ENCODE data around the gene WIZ.

Gene WIZ

DNA sequence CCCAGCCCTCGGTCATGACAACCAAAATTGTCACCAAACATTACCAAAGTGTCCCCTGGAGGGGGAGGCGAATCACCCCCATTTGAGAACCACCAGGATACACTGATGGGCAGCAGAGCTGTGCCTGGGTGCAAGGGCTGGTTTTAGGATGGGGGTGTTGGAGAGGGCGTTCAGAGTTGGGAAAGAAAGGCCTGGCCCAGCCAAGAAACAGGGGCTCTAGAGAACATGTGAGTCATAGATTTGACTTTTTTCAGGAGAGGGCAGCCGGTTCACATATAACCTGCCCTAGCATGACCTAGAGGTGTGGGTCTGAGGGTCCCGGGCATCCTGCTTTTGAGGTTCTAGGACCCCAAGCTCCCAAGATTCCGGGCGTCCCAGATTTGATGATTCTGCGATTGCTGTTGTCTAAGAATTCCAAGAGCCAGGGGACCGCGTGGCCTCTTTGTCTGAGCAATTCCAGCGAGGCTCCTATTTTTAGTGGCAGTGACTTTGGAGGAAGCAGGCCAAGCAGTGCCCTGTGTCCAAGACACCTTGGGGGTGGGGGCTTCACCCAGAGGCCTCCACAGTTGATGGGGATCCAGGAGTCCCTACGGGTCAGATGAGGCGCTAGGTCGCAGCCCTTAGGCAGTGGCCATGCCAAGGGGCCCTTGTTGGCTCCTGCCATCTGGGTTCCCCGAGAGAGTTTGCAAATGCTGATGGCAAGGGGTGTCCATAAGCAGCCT lies 5.1 kb downstream of the WIZ start:
- no peak overlapping the region for H3K9ac ChIP-seq (ENCODE audit: low read depth, low read length)
- H3K36me3 ChIP-seq (ENCODE audit: insufficient read depth, low read length) = no peaks in the 10 kb centered on the region
- peaks cover 6% of the 10 kb centered on the region; the same call in 1 of the 2 replicates for H3K4me1 ChIP-seq (ENCODE audit: insufficient read depth, low read length)
- no peaks in the 10 kb centered on the region for H3K9me3 ChIP-seq (ENCODE audit: control insufficient read depth, insufficient read depth, low read length)

DNA sequence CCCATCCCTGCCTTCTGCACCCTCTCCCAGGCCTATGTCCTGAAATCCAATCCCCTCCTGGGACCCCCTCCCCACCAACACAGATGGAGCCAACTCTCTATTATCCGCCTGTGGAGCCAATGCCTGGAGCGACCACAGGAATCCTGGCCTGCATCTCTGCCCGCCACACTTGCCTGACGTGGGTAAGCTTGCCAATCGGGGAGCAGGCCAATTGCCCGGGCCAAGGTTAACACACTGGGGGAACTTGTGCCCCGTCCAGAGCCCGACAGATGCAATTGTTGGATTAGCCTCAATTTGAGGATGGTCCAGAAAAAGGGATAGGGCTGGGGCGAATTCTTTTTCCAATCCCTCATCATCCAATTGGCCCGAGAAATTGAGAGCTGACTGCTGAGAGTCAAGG lies 5.9 kb downstream of the WIZ start:
- H3K9ac ChIP-seq (ENCODE audit: low read depth, low read length) = no peak overlapping the region
- H3K36me3 ChIP-seq (ENCODE audit: insufficient read depth, low read length) = no peaks in the 10 kb centered on the region
- H3K4me1 ChIP-seq (ENCODE audit: insufficient read depth, low read length) = peaks cover 6% of the 10 kb centered on the region; the same call in 1 of the 2 replicates
- H3K9me3 ChIP-seq (ENCODE audit: control insufficient read depth, insufficient read depth, low read length) = no peaks in the 10 kb centered on the region

DNA sequence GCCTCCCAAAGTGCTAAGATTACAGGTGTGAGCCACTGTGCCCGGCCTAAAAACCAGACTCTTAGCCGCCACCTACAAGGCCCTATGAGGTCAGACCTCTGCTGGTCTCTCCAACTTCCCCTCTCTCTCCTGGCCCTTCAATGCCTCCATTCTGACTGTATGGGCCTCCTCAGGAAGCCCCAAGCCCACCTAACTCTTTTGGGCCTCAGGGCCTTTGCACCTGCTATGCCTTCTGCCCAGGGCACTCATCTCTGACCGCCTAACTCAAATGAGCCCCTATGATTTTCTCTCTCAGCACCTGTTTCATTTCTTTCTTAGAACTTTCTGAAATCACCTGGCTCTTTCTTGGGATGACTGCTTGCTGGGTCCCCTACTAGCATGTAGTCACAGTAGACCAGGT lies 6.4 kb downstream of the WIZ start:
- Histone ChIP-seq H3K9ac (ENCODE audit: low read depth, low read length) (no peak overlapping the region), H3K4me1 (ENCODE audit: insufficient read depth, low read length) (peaks cover 1% of the 10 kb centered on the region; the same call in 1 of the 2 replicates), H3K36me3 (ENCODE audit: insufficient read depth, low read length) (no peaks in the 10 kb centered on the region), H3K9me3 (ENCODE audit: control insufficient read depth, insufficient read depth, low read length) (no peaks in the 10 kb centered on the region)

DNA sequence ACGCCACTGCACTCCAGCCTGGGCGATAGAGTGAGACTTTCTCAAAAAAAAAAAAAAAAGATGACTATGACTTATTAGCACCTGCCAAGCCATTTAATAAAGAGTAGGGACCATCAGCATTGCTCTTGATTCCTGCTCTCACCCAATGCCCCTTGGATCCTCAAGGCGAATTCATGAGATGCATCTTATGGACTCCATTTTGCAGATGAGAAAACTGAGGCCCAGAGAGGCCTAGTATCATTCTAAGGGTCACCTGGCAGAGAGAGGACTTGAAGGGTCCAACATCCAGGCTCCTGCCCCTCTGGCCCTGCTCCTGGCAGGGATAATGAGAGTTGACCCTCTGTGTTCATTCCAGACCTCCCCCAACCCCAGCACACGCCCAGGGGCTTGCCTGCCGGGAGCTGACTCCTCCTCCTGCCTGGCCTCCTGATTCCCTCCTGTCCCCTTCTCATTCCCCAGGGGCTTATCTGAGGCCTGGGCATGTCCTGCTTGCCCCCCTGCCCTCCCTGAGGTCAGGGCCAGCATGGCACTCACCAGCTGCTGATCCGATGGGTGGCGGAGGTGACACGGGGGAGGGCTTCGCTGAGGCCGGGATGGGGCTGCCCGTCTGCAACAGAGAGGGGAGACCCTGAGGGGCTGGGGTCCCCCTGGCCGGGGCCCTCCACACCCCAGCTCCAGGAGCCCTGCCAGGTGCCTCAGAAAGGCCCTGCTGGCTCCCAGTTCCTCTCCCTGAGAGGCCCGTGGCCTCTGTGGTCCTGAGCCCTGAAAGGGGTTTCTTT lies 7.4 kb downstream of the WIZ start:
- H3K4me1 ChIP-seq (ENCODE audit: insufficient read depth, low read length) = no peaks in the 10 kb centered on the region
- H3K36me3 ChIP-seq (ENCODE audit: insufficient read depth, low read length) = no peaks in the 10 kb centered on the region
- no peak overlapping the region for H3K9ac ChIP-seq (ENCODE audit: low read depth, low read length)
- no peaks in the 10 kb centered on the region for H3K9me3 ChIP-seq (ENCODE audit: control insufficient read depth, insufficient read depth, low read length)

DNA sequence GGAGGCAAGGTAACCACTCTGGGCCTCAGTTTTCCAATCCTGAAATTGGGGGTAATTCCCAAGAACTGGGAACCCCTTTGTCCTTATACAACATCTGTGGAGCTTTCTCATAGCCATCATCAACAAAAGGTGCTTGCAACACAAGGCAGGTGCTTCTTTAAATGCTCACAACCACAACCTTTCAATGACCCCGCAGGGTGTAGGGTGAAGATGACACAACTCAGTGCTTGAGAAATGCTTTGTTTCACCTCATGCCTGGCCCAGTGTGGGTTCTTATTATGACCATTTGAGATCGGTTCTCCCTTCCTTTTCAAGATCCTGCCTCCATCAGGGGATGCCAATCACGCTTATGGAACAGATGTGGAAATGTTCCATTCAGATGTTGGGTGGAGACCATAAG lies 8.4 kb downstream of the WIZ start:
- H3K4me1 ChIP-seq (ENCODE audit: insufficient read depth, low read length) = peaks cover under 1% of the 10 kb centered on the region; the same call in 1 of the 2 replicates
- no peaks in the 10 kb centered on the region for H3K9me3 ChIP-seq (ENCODE audit: control insufficient read depth, insufficient read depth, low read length)
- no peaks in the 10 kb centered on the region for H3K36me3 ChIP-seq (ENCODE audit: insufficient read depth, low read length)
- H3K9ac ChIP-seq (ENCODE audit: low read depth, low read length) = no peak overlapping the region

DNA sequence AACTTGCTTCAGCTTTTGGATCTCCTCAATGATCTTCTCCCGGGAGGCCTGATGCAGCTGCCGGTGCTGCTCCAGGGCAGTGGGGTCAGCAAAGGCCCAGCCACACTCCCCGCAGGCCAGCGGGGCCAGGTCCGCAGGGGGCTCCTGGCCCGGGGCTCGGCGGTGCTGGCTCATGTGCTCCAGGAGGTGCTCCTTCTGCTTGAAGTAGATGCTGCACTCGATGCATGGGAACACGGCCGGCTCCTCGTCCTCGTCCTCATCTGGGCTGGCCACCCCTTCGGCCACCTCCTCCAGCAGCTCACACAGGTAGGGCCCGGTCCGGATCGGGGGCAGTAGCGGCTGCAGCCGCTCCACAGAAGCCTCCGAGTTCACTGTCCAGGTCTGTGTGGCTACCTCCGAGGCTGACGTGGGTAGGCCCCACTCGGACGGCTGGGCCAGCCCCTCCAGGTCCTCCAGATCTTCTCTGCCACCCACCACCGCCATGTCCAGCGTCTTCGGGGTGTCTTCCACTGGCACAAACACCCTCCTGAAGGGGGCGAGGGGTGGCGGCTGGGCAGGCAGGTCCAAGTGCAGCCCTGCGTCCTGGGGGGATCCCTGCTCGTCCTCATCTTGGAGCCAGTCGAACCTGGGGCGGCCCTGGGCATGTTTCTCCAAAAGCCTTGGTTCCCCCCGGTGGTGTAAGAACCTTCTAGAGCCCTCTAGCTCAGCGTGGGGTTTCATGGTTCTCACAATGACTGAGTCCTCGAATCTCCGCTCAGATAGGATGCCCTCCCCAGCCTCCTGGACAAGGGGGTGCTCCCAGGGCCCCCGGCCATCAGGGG lies 9.7 kb downstream of the WIZ start:
- Histone ChIP-seq H3K36me3 (ENCODE audit: insufficient read depth, low read length) (no peaks in the 10 kb centered on the region), H3K9ac (ENCODE audit: low read depth, low read length) (no peak overlapping the region), H3K9me3 (ENCODE audit: control insufficient read depth, insufficient read depth, low read length) (no peaks in the 10 kb centered on the region), H3K4me1 (ENCODE audit: insufficient read depth, low read length) (peaks cover 4% of the 10 kb centered on the region; the same call in 1 of the 2 replicates)

DNA sequence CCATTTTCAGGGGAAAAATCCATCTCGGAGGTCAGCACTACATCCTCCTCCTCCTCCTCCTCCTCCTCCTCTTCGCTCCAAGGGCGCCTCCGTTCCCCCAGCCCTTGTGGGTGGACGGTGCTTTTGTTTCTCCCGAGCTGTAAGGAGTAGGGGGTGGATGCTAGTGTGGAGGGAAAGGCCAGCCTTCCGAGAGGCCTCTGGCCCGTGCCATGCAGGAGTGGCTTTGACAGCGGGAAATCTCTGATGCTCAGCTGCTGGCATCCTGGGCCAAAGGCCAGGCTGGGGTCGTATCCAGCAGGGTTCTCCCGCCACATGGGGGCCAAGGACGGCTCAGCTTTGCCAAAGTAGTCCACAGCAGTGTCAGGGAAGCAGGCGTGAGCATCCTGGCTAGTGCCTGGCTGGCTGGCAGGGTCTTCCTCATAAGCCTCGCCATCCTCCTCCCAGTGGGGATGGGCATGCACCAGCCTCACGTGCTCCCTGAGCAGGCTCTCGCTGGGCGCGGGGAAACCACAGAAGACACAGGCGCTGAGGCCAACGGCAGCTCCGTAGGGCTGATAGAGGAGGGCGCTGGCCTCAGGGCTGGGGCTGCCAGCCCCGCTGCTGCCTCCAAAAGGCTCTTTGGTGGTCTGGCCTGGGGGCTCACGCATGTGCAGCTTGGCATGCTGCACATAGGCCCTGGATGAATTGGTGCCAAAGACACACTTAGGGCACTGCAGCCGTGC lies 10.5 kb downstream of the WIZ start:
- H3K4me1 ChIP-seq (ENCODE audit: insufficient read depth, low read length) = peaks cover 4% of the 10 kb centered on the region; the same call in 1 of the 2 replicates
- H3K9ac ChIP-seq (ENCODE audit: low read depth, low read length) = no peak overlapping the region
- no peaks in the 10 kb centered on the region for H3K9me3 ChIP-seq (ENCODE audit: control insufficient read depth, insufficient read depth, low read length)
- H3K36me3 ChIP-seq (ENCODE audit: insufficient read depth, low read length) = no peaks in the 10 kb centered on the region

DNA sequence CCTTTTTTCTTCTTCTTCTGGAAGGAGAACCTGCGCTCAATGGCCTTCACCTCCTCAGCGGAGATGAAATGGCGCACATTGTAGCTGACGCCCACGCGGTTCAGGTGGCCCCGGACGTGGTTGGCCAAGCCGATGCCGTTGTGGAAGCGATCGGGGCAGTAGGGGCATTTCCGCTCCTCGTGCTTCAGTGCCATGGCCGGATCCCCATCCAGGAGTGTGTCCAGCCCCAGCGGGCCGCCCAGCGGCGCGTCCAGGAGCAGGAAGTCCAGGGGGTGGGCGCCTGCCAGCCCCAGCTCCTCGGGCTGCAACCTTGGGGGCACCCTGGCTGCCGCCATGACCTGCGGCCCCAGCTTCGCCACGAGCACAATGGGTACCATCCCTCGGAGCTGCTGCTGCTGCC lies 11.2 kb downstream of the WIZ start:
- Histone ChIP-seq H3K36me3 (ENCODE audit: insufficient read depth, low read length) (no peaks in the 10 kb centered on the region), H3K9me3 (ENCODE audit: control insufficient read depth, insufficient read depth, low read length) (no peaks in the 10 kb centered on the region), H3K9ac (ENCODE audit: low read depth, low read length) (no peak overlapping the region), H3K4me1 (ENCODE audit: insufficient read depth, low read length) (peaks cover 5% of the 10 kb centered on the region; the same call in 1 of the 2 replicates)

DNA sequence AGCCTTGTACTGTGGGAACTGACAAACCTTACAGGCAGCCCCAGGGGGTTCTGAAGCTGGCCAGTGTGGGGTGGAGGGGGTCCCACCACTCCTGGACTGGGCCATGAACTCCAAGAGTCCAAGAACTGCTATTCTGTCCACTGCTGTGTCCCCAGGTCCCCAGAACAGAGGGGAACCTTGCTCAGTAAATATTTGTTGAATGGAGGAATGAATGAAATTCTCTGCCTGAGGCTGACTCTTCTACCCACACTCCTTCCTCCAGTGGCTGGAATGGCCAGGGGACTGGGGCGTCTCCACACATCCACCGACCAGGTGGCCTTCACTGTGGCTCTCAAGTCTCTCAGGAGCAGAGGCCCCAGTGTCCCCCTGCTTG lies 11.6 kb downstream of the WIZ start:
- Histone ChIP-seq H3K9me3 (ENCODE audit: control insufficient read depth, insufficient read depth, low read length) (no peaks in the 10 kb centered on the region), H3K9ac (ENCODE audit: low read depth, low read length) (no peak overlapping the region), H3K36me3 (ENCODE audit: insufficient read depth, low read length) (no peaks in the 10 kb centered on the region), H3K4me1 (ENCODE audit: insufficient read depth, low read length) (peaks cover 8% of the 10 kb centered on the region; the same call in 1 of the 2 replicates)

DNA sequence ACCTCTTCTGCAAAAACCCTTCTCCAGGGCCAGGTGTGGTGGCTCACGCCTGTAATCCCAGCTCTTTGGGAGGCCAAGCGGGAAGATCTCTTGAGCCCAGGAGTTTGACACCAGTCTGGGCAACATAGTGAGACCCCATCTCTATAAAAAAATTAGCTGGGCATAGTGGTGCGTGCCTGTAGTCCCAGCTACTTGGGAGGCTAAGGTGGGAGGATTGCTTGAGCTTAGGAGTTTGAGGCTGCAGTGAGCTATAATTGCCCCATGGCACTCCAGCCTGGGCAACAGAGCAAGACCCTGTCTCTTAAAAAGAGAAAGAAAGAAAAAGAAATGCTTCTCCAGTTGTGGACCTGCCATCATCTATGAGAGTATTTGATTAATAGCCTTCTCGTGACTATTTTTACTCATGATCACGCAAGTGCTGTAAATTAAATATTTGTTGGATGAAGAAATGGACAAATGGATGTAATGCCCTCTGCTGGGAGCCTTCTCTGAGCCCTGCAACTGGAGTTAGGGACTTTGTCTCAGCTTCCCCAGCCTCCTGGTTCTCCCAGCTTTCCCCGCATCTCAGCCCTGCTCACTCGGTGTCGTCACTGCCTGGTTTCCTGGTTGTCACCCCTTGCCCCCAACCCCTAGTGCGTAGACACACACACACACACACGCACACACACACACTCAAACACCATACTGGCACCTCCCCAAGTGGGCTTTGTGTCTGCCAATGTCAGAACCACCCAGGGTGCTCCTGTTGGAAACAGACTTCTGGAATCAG lies 12.2 kb downstream of the WIZ start:
- peaks cover 8% of the 10 kb centered on the region; the same call in 1 of the 2 replicates for H3K4me1 ChIP-seq (ENCODE audit: insufficient read depth, low read length)
- H3K9ac ChIP-seq (ENCODE audit: low read depth, low read length) = no peak overlapping the region
- no peaks in the 10 kb centered on the region for H3K9me3 ChIP-seq (ENCODE audit: control insufficient read depth, insufficient read depth, low read length)
- H3K36me3 ChIP-seq (ENCODE audit: insufficient read depth, low read length) = no peaks in the 10 kb centered on the region

DNA sequence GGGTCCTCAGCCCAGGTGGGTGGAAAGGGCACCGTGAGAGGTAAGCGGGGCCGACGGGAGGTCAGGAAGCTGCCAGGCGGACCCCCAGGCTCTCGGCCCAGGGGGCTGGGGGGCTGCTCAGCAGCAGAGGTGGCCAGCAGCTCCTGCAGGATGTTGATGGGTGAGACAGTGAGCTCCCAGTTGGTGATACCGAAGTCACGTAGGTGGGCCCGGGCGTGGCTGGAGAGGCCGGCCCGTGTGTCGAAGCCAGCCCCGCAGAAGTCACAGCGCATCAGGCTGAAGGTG lies 13.0 kb downstream of the WIZ start:
- Histone ChIP-seq H3K9ac (ENCODE audit: low read depth, low read length) (no peak overlapping the region; the same call in 1 of the 2 replicates), H3K9me3 (ENCODE audit: control insufficient read depth, insufficient read depth, low read length) (no peaks in the 10 kb centered on the region), H3K4me1 (ENCODE audit: insufficient read depth, low read length) (peaks cover 8% of the 10 kb centered on the region; the same call in 1 of the 2 replicates), H3K36me3 (ENCODE audit: insufficient read depth, low read length) (no peaks in the 10 kb centered on the region)

DNA sequence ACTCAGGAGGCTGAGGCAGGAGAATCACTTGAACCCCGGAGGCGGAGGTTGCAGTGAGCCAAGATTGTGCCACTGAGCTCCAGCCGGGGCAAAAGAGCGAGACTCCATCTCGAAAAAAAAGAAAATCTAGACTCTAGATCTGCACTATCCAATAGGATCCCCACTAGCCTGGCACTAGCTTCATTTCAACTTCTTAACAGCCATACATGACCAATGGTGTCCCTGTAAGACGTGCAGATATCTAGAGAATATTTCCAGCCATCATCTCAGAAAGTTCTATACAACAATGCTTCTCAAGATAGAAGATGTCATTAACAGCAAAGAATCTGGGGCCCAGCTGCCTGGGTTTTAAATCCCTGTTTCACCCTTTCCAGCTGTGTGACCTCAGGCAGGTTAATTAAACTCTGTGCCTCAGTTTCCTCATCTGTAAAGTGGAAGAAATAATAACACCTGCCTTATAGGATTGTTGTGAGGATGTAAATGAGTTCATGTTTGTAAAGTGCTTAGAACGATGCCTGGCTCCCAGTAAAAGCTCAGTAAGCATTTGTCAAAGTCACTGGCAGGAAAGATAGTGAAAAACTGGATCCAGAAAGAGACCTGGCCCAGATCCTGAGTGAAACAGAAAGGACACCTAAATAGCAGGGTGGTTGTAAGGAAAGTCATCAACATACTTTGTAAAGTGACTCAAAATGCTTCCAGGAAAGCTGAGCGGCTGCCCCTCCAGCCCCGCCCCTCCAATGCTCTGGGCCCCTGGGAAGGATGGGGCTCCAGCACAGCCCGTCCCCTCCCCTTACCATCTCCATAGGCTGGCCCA lies 13.5 kb downstream of the WIZ start:
- Histone ChIP-seq H3K9ac (ENCODE audit: low read depth, low read length) (no peak overlapping the region; the same call in 1 of the 2 replicates), H3K4me1 (ENCODE audit: insufficient read depth, low read length) (peaks cover 13% of the 10 kb centered on the region; the same call in 1 of the 2 replicates), H3K36me3 (ENCODE audit: insufficient read depth, low read length) (no peaks in the 10 kb centered on the region), H3K9me3 (ENCODE audit: control insufficient read depth, insufficient read depth, low read length) (no peaks in the 10 kb centered on the region)
